HepG2 (cell line): ENCODE measurements around the gene SERPINB1. TPM values are rescaled to one million over a fixed set of nuclear protein-coding genes. Genes with fewer than 3 reads are reported as not detected.

Experiments
- ATAC-seq: fragments of 200-7000 bp; cut with Tn5 transposase; 3 replicates; pipeline ENCODE4 v1.9.1; 2020; ENCODE audit warnings: mild to moderate bottlenecking, moderate library complexity
- BruUV-seq: library from RNA; stranded (reverse); fragments of 400-500 nt; replicated peaks from 2 replicates; lab custom pipeline; 2021; lab: Mats Ljungman, UMichigan
- CTCF ChIA-PET: fragments of 300-600 bp; formaldehyde crosslinking; extraction: SDS; loops from one replicate; lab custom pipeline; 2021; ENCODE audit warnings: low total read pairs, inconsistent platforms, low intra/inter-chr PET ratio; lab: Yijun Ruan, JAX
- POLR2A ChIA-PET: fragments of 350-600 bp; sonication (Branson Sonifier 250); formaldehyde crosslinking; loops from one replicate; lab custom pipeline; 2020; ENCODE audit warnings: antibody characterized with exemption, inconsistent platforms; lab: Yijun Ruan, JAX
- DNase-seq: peaks from one replicate; pipeline ENCODE4 v3.0.0-alpha.2; 2015; ENCODE audit warnings: low spot score
- FAIRE-seq: peaks from 3 replicates; lab custom pipeline; 2011; peaks lifted over from hg19 to GRCh38; lab: Jason Lieb, UNC
- H2AFZ ChIP-seq: one replicate; pipeline ENCODE4 v1.6.1; 2011; ENCODE audit warnings: low read length, inconsistent platforms
- H3K27ac ChIP-seq: fragments of 300-600 bp; 3 replicates; pipeline ENCODE4 v1.8.0; 2011; ENCODE audit warnings: mixed run types, mild to moderate bottlenecking, mixed read lengths, low read length, inconsistent platforms; ENCODE audit not compliant: insufficient read depth; ENCODE audit errors: extremely low read length
- H3K27me3 ChIP-seq, 2 experiments: fragments of 200-600 bp in 1 of 2; 2 replicates in 1 of 2; 3 replicates in 1 of 2; pipeline versions ENCODE4 v1.6.0 to v1.8.0; 2011; ENCODE audit warnings: low read length in 2 of 2, mild to moderate bottlenecking in 2 of 2, moderate library complexity in 2 of 2, inconsistent platforms in 1 of 2; ENCODE audit not compliant: insufficient read depth in 2 of 2, control insufficient read depth in 1 of 2
- H3K36me3 ChIP-seq, 2 experiments: fragments of 200-600 bp in 1 of 2; replicated peaks in 1 of 2; 2 replicates in 1 of 2; 3 replicates in 1 of 2; pipeline versions ENCODE4 v1.5.1 to v1.8.0; 2011; ENCODE audit warnings: low read length in 2 of 2, inconsistent platforms in 1 of 2; ENCODE audit not compliant: insufficient read depth in 2 of 2, control insufficient read depth in 1 of 2
- H3K4me1 ChIP-seq: 2 replicates; pipeline ENCODE4 v1.5.1; 2012; ENCODE audit warnings: low read length, inconsistent platforms; ENCODE audit not compliant: insufficient read depth
- H3K4me2 ChIP-seq: 2 replicates; pipeline ENCODE4 v1.6.0; 2011; ENCODE audit warnings: low read depth, low read length, inconsistent platforms
- H3K4me3 ChIP-seq, 3 experiments: fragments of 200-600 bp in 1 of 3; sonication (generic), shearing (Covaris generic) in 1 of 3; replicated peaks in 1 of 3; 2 replicates each; pipeline ENCODE4 v1.5.1; 2011 to 2016; ENCODE audit warnings: low read length in 3 of 3, inconsistent platforms in 2 of 3, low read depth in 2 of 3, mild to moderate bottlenecking in 2 of 3, control low read depth in 1 of 3, mixed read lengths in 1 of 3; ENCODE audit not compliant: insufficient read depth in 1 of 3
- H3K79me2 ChIP-seq: one replicate; pipeline ENCODE4 v1.6.1; 2011; ENCODE audit warnings: low read length, inconsistent platforms; ENCODE audit not compliant: insufficient read depth
- H3K9ac ChIP-seq: 2 replicates; pipeline ENCODE4 v1.6.0; 2011; ENCODE audit warnings: mild to moderate bottlenecking, low read depth, low read length, inconsistent platforms; ENCODE audit not compliant: insufficient read depth
- H3K9me3 ChIP-seq: 2 replicates; pipeline ENCODE4 v1.5.1; 2012; ENCODE audit warnings: mild to moderate bottlenecking, low read length
- H4K20me1 ChIP-seq: 2 replicates; pipeline ENCODE4 v1.6.0; 2011; ENCODE audit warnings: inconsistent platforms, mild to moderate bottlenecking, low read length, moderate library complexity; ENCODE audit not compliant: insufficient read depth
- HOXA5 ChIP-seq: sonication (generic); formaldehyde crosslinking; IDR thresholded peaks from 2 replicates; pipeline ENCODE4 v1.4.0; 2020; ENCODE audit warnings: missing genetic modification reagents
- POLR2G ChIP-seq: fragments of 200-400 bp; formaldehyde crosslinking; IDR thresholded peaks from 2 replicates; pipeline ENCODE4 v1.6.1; 2018; ENCODE audit warnings: mild to moderate bottlenecking, low read depth, low read length, moderate library complexity
- ZFP82 ChIP-seq: sonication (generic); formaldehyde crosslinking; IDR thresholded peaks from 2 replicates; pipeline ENCODE4 v1.5.1; 2020; ENCODE audit warnings: mild to moderate bottlenecking, missing genetic modification reagents, borderline replicate concordance
- ZNF274 ChIP-seq: sonication (generic); formaldehyde crosslinking; IDR thresholded peaks from 2 replicates; pipeline ENCODE4 v1.5.1; 2020; ENCODE audit warnings: mild to moderate bottlenecking, missing genetic modification reagents
- ZNF318 ChIP-seq: sonication (generic); formaldehyde crosslinking; IDR thresholded peaks from 2 replicates; pipeline ENCODE4 v1.4.0; 2020; ENCODE audit warnings: mild to moderate bottlenecking, missing genetic modification reagents
- WGBS: methylation state at CpG from one replicate; pipeline ENCODE4 v1.1.6; 2017; ENCODE audit warnings: low lambda C conversion rate; 5-methylcytosine and 5-hydroxymethylcytosine counted together
- in situ Hi-C: cut with HindIII; loops from 2 replicates; pipeline ENCODE4 v1.10.0; 2017; ENCODE audit warnings: low pct_unique_long_range_greater_than_20kb; ENCODE audit not compliant: extremely low pct_ligation_motif_present
- intact Hi-C: fragments of 100-400 bp; cut with micrococcal nuclease; formaldehyde crosslinking; loops from one replicate; pipeline ENCODE4 v1.10.0; 2022; ENCODE audit not compliant: unreplicated experiment
- polyA plus RNA-seq, 8 experiments: library from polyadenylated mRNA; depleted of rRNA in 3 of 8; stranded (reverse) in 7 of 8; unstranded in 1 of 8; fragments of >200 nt; fragmentation: Illumina TruSeq in 4 of 8; extraction: Trizol in 4 of 8; gene quantifications; 2 replicates each; pipeline versions ENCODE4 v1.2.1 to v1.2.3, GENCODE V29; 2011 to 2016; ENCODE audit warnings: low read depth in 4 of 8, missing spikeins in 1 of 8, mixed read lengths in 1 of 8; ENCODE audit not compliant: insufficient read depth in 1 of 8
- total RNA-seq, 5 experiments: library from RNA; depleted of rRNA; stranded (reverse); fragments of >200 nt; fragmentation: Illumina TruSeq; extraction: Trizol; gene quantifications; 2 replicates each; pipeline ENCODE4 v1.2.3, GENCODE V29; 2016; ENCODE audit warnings: low read depth in 1 of 5

SERPINB1 gene
- total and polyA plus RNA-seq, 2 of the 13 experiments (the other 11 are each of a cell fraction or from before 2014, with no cell fraction given) = 41.4 to 60.5 TPM

DNA sequence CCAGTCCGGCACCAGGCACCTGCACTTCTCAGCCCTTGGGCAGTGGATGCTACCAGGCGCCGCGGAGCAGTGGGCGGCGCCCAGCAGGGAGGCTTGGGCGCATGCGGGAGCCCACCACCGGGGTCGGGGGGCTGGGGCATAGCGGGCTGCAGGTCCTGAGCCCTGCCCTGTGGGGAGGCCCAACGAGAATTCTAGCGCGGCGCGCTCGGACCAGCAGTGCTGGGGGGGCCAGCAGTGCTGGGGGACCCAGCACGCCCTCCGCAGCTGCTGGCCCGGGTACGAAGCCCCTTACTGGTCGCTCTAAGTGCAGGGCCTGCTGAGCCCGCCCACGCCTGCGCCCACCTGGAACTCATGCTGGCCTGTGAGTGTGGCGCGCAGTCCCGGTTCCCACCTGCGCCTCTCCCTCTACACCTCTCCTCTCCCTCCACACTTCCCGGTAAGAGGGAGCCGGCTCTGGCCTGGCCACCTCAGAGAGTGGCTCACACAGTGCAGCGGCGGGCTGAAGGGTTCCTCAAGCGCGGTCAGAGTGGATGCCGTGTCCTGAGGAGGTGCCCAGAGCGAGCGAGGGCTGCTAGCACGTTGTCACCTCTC, 28.5 kb upstream of the SERPINB1 start (continued):
- no peak for TF ChIP-seq ZNF318 (CRISPR knock-in tag)
- no peak for TF ChIP-seq ZFP82 (CRISPR knock-in tag)

- Histone ChIP-seq H3K27ac (no peak overlapping the region), H3K27me3 (no peaks in the 10 kb centered on the region), H3K36me3 (no peaks in the 10 kb centered on the region), H3K9ac (no peak overlapping the region), H4K20me1 (no peaks in the 10 kb centered on the region), H3K9me3 (no peaks in the 10 kb centered on the region), H3K4me1 (peaks cover 57% of the 10 kb centered on the region), H3K4me3 (no peak overlapping the region), H3K79me2 (no peaks in the 10 kb centered on the region), H2AFZ (no peak overlapping the region), H3K4me2 (no peak overlapping the region)
- ChIA-PET CTCF (no interaction called here), POLR2A (interaction anchor here (1.1 to 3.4 kb wide), 3 partner anchors 11 to 35 kb away, joined by 3 to 20 read pairs (median 6); partner anchors contain the start of genes SERPINB1 and SERPINB9)
- intact Hi-C loops (no loop called here), in situ Hi-C loops (no loop called here)
- ATAC-seq = no peak
- DNase-seq = no peak
- no TSS peak for BruUV-seq
- 65% methylated on average over 6 of the region's 6 CpGs for WGBS
- FAIRE-seq = no peak
- no peak for TF ChIP-seq ZNF318 (CRISPR knock-in tag)
- TF ChIP-seq HOXA5 (CRISPR knock-in tag) = no peak
- TF ChIP-seq POLR2G = no peak
- TF ChIP-seq ZNF274 (CRISPR knock-in tag) = no peak
These were observed 27.0 kb upstream of the SERPINB1 start for GRCh38 chr6:2868637-2869036.
